Endothelial cell of umbilical vein (primary cell): ENCODE data around the gene SORCS1. TPM values are rescaled to one million over a fixed set of nuclear protein-coding genes. Genes with fewer than 3 reads are reported as not detected.

ENCODE experiments used
- BruUV-seq: library from RNA; stranded (reverse); fragments of 400-500 nt; replicated peaks from 2 replicates; lab custom pipeline; 2021; lab: Mats Ljungman, UMichigan
- CTCF ChIA-PET: fragments of 300-600, 350-600 bp; sonication (Branson Sonifier 250); formaldehyde crosslinking; loops from one replicate; lab custom pipeline; 2021; ENCODE audit warnings: antibody characterized with exemption, inconsistent platforms; lab: Charles Lee
- POLR2A ChIA-PET: fragments of 300-600, 350-600 bp; sonication (Branson Sonifier 250); formaldehyde crosslinking; loops from one replicate; lab custom pipeline; 2021; ENCODE audit warnings: antibody characterized with exemption, inconsistent platforms; lab: Charles Lee
- DNase-seq: peaks from one replicate; pipeline ENCODE4 v3.0.0-alpha.2; 2011; ENCODE audit warnings: low read depth, low spot score
- FAIRE-seq: peaks from 2 replicates; lab custom pipeline; 2011; peaks lifted over from hg19 to GRCh38; lab: Jason Lieb, UNC
- H2AFZ ChIP-seq: 2 replicates; pipeline ENCODE4 v1.6.0; 2012; ENCODE audit warnings: low read depth, low read length, control low read depth, inconsistent platforms
- H3K27ac ChIP-seq: 2 replicates; pipeline ENCODE4 v1.5.1; 2011; ENCODE audit warnings: low read depth, mild to moderate bottlenecking, control low read depth, low read length, moderate library complexity; ENCODE audit not compliant: insufficient read depth
- H3K27me3 ChIP-seq, 2 experiments: 2 replicates each; pipeline versions ENCODE4 v1.6.0 to v1.6.1; 2011; ENCODE audit warnings: low read length in 2 of 2, mixed read lengths in 1 of 2; ENCODE audit not compliant: control insufficient read depth in 2 of 2, insufficient read depth in 2 of 2
- H3K36me3 ChIP-seq, 2 experiments: 2 replicates in 1 of 2; 3 replicates in 1 of 2; pipeline ENCODE4 v1.5.1; 2011; ENCODE audit warnings: low read length in 2 of 2, mild to moderate bottlenecking in 1 of 2, moderate library complexity in 1 of 2; ENCODE audit not compliant: control insufficient read depth in 2 of 2, insufficient read depth in 2 of 2; ENCODE audit errors: extremely low read depth in 1 of 2
- H3K4me1 ChIP-seq: 3 replicates; pipeline ENCODE4 v1.5.1; 2011; ENCODE audit warnings: mild to moderate bottlenecking, low read length; ENCODE audit not compliant: control insufficient read depth, insufficient read depth; ENCODE audit errors: extremely low read depth
- H3K4me2 ChIP-seq: 2 replicates; pipeline ENCODE4 v1.6.1; 2011; ENCODE audit warnings: low read length, control low read depth, mixed read lengths; ENCODE audit not compliant: insufficient read depth
- H3K4me3 ChIP-seq, 3 experiments: fragments of 200-600 bp in 1 of 3; sonication (generic), shearing (Covaris generic) in 1 of 3; replicated peaks in 1 of 3; 2 replicates each; pipeline ENCODE4 v1.5.1; 2011 to 2016; ENCODE audit warnings: control low read depth in 3 of 3, low read length in 3 of 3, mild to moderate bottlenecking in 2 of 3, inconsistent platforms in 1 of 3, low read depth in 1 of 3, moderate library complexity in 1 of 3; ENCODE audit not compliant: insufficient read depth in 1 of 3
- H3K79me2 ChIP-seq: 2 replicates; pipeline ENCODE4 v1.6.0; 2012; ENCODE audit warnings: low read length, inconsistent platforms; ENCODE audit not compliant: control insufficient read depth, insufficient read depth
- H3K9ac ChIP-seq: replicated peaks from 2 replicates; pipeline ENCODE3; 2011; ENCODE audit warnings: low read length, control low read depth; ENCODE audit not compliant: insufficient read depth; ENCODE audit errors: extremely low read depth
- H3K9me1 ChIP-seq: replicated peaks from 3 replicates; pipeline ENCODE4 v1.6.0; 2011; ENCODE audit warnings: mild to moderate bottlenecking, low read length; ENCODE audit not compliant: control insufficient read depth, insufficient read depth; ENCODE audit errors: extremely low read depth
- H3K9me3 ChIP-seq: replicated peaks from 2 replicates; pipeline ENCODE4 v1.5.1; 2012; ENCODE audit warnings: low read length, inconsistent platforms; ENCODE audit not compliant: control insufficient read depth, insufficient read depth
- H4K20me1 ChIP-seq: replicated peaks from 2 replicates; pipeline ENCODE3; 2011; ENCODE audit warnings: mild to moderate bottlenecking, low read length; ENCODE audit not compliant: control insufficient read depth, insufficient read depth; ENCODE audit errors: extremely low read depth
- EZH2 ChIP-seq: IDR thresholded peaks from 2 replicates; pipeline ENCODE4 v1.6.1; 2012; ENCODE audit warnings: borderline replicate concordance, low read depth, mild to moderate bottlenecking, moderate library complexity, low read length, inconsistent platforms; ENCODE audit not compliant: severe bottlenecking
- FOS ChIP-seq: IDR thresholded peaks from 2 replicates; pipeline ENCODE4 v1.6.1; 2011; ENCODE audit warnings: mild to moderate bottlenecking, low read length, moderate library complexity, borderline replicate concordance; ENCODE audit not compliant: insufficient read depth
- JUN ChIP-seq: IDR thresholded peaks from 2 replicates; pipeline ENCODE4 v1.6.1; 2011; ENCODE audit warnings: borderline replicate concordance, low read depth; ENCODE audit not compliant: insufficient read length, insufficient read depth
- MYC ChIP-seq: IDR thresholded peaks from one replicate; pipeline ENCODE4 v1.6.1; 2011; ENCODE audit warnings: mild to moderate bottlenecking, low read depth, low read length
- POLR2A ChIP-seq: IDR thresholded peaks from 2 replicates; pipeline ENCODE4 v1.6.1; 2012; ENCODE audit warnings: low read depth, mild to moderate bottlenecking, control low read depth, low read length
- POLR2AphosphoS5 ChIP-seq: IDR thresholded peaks from 2 replicates; pipeline ENCODE4 v1.6.1; 2012; ENCODE audit warnings: low read depth, mild to moderate bottlenecking, control low read depth, low read length, moderate library complexity; ENCODE audit not compliant: insufficient read depth
- dilution Hi-C: fragments of 300-500 bp; cut with MboI; formaldehyde crosslinking; loops from one replicate; pipeline ENCODE4 v1.15.0; 2019; ENCODE audit warnings: low sequenced_read_pairs; ENCODE audit not compliant: extremely low pct_ligation_motif_present
- intact Hi-C: fragments of 100-400 bp; cut with micrococcal nuclease; formaldehyde crosslinking; loops from one replicate; pipeline ENCODE4 v1.10.0; 2022
- polyA plus RNA-seq, 4 experiments: library from polyadenylated mRNA; depleted of rRNA in 3 of 4; stranded (reverse) in 3 of 4; unstranded in 1 of 4; fragments of >200 nt; gene quantifications; 2 replicates each; pipeline versions ENCODE4 v1.2.1 to v1.2.3, GENCODE V29; 2011 to 2012; ENCODE audit warnings: missing spikeins in 1 of 4
- total RNA-seq: library from RNA; stranded (reverse); gene quantifications from 2 replicates; pipeline ENCODE4 v1.2.3, GENCODE V29; 2021
- TF ChIP-seq, protein P1 (sequence below), 2 donors: IDR thresholded peaks; 1 replicate in 1 of 2; 2 replicates in 1 of 2; pipeline ENCODE4 v1.5.1; 2011; ENCODE audit warnings: low read length in 2 of 2, mild to moderate bottlenecking in 2 of 2, moderate library complexity in 2 of 2, control low read depth in 1 of 2, inconsistent platforms in 1 of 2, low read depth in 1 of 2; ENCODE audit not compliant: insufficient read depth in 1 of 2; ENCODE audit errors: extremely low read depth in 1 of 2

The SORCS1 gene
- total and polyA plus RNA-seq, 2 donors (not counting 3 experiments of a cell fraction or from before 2014, with no cell fraction given), result not detected

DNA sequence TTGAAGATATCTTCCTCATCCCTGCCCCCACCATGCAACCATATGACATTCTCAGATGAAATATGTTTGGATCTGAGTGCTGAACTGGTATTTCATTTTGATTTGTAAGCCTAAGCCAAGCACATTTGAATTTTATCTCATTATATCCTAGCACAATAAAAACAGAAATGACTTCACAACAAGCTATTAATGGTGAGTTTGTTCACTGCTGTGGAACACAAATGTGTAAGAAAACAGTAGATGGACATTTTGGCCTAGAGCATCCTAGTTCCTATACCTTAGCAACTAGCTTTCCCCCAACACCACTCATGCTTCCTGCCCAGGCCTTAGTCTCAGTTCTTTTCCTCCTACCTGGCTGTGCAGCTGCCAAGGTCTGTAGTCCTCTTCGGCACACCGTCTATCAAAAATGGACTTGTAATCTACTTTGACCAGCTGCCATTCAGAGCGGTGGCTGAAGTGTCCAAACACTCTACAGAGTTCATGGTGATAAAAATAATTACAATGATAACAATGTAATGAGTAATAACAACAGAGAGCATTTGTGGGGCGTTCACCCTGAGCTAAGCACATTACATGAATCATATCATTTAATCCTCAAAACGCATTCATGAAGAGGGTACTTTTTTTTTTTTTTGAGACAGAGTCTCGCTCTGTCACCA, 491.9 kb downstream of the SORCS1 start:
- dilution Hi-C loops, result no loop called here

More for the DNA sequence above, 491.9 kb downstream of the SORCS1 start:
- Histone ChIP-seq H3K4me2 (no peak overlapping the region), H3K9me1 (no peaks in the 10 kb centered on the region), H3K9ac (no peak overlapping the region), H3K27me3 (no peaks in the 10 kb centered on the region), H3K27ac (no peak overlapping the region), H3K79me2 (no peaks in the 10 kb centered on the region), H2AFZ (no peak overlapping the region), H3K9me3 (peaks cover 4% of the 10 kb centered on the region), H4K20me1 (no peaks in the 10 kb centered on the region), H3K36me3 (no peaks in the 10 kb centered on the region), H3K4me3 (no peak overlapping the region), H3K4me1 (no peaks in the 10 kb centered on the region)
- ChIA-PET POLR2A (no interaction called here), CTCF (no interaction called here)
- BruUV-seq, result no TSS peak
- intact Hi-C loops, result no loop called here
- DNase-seq, result no peak
- TF ChIP-seq, protein P1, sequence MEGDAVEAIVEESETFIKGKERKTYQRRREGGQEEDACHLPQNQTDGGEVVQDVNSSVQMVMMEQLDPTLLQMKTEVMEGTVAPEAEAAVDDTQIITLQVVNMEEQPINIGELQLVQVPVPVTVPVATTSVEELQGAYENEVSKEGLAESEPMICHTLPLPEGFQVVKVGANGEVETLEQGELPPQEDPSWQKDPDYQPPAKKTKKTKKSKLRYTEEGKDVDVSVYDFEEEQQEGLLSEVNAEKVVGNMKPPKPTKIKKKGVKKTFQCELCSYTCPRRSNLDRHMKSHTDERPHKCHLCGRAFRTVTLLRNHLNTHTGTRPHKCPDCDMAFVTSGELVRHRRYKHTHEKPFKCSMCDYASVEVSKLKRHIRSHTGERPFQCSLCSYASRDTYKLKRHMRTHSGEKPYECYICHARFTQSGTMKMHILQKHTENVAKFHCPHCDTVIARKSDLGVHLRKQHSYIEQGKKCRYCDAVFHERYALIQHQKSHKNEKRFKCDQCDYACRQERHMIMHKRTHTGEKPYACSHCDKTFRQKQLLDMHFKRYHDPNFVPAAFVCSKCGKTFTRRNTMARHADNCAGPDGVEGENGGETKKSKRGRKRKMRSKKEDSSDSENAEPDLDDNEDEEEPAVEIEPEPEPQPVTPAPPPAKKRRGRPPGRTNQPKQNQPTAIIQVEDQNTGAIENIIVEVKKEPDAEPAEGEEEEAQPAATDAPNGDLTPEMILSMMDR (IDR thresholded peaks at IDR 0.05; ENCODE audit: extremely low read depth in 1 of 2, insufficient read depth in 1 of 2, low read depth in 1 of 2, low read length in 2 of 2), result no peak
- no peak for TF ChIP-seq JUN
- no peak for TF ChIP-seq POLR2AphosphoS5
- no peak for TF ChIP-seq MYC
- TF ChIP-seq POLR2A, result no peak
- no peak for TF ChIP-seq EZH2
- TF ChIP-seq FOS, result no peak
- no peak for FAIRE-seq
